HG03175 (cell line): ENCODE data around the gene TMEM45A.
"Not testable (repeated sequence)": the region's sequence is repeated elsewhere in the genome, so short reads cannot be mapped to it uniquely, and the experiment has no call there.

Experiments
- ATAC-seq: cut with Tn5 transposase; IDR thresholded peaks from one replicate; pipeline ENCODE4 v1.9.1; 2021; ENCODE audit warnings: mild to moderate bottlenecking, moderate library complexity; ENCODE audit not compliant: unreplicated experiment

The TMEM45A gene

GRCh38 chr3:100570811-100571210 lies 78.4 kb downstream of the TMEM45A start:
- no peak for ATAC-seq

- no peak for ATAC-seq
Observed at GRCh38 chr3:100574536-100574935, 82.1 kb downstream of the TMEM45A start.

GRCh38 chr3:100575704-100576103 lies 83.3 kb downstream of the TMEM45A start:
- no peak for ATAC-seq

GRCh38 chr3:100577382-100578008 lies 85.1 kb downstream of the TMEM45A start:
- no peak for ATAC-seq

GRCh38 chr3:100578646-100579045 lies 86.2 kb downstream of the TMEM45A start:
- no peak for ATAC-seq

- ATAC-seq = no peak
Observed at GRCh38 chr3:100580147-100580546, 87.7 kb downstream of the TMEM45A start.

- ATAC-seq = no peak
Observed at GRCh38 chr3:100581650-100582049, 89.2 kb downstream of the TMEM45A start.

- not testable (repeated sequence) for ATAC-seq
Observed at GRCh38 chr3:100582157-100582556, 89.7 kb downstream of the TMEM45A start.

- no peak for ATAC-seq
Observed at GRCh38 chr3:100584101-100584660, 91.8 kb downstream of the TMEM45A start.

GRCh38 chr3:100586832-100587231 lies 94.4 kb downstream of the TMEM45A start:
- ATAC-seq = no peak

- ATAC-seq = no peak
Observed at GRCh38 chr3:100588251-100588650, 95.8 kb downstream of the TMEM45A start.

GRCh38 chr3:100590114-100590839 lies 97.9 kb downstream of the TMEM45A start:
- peak; percentile 80 for ATAC-seq

- no peak for ATAC-seq
Observed at GRCh38 chr3:100590840-100591147, 98.4 kb downstream of the TMEM45A start.

GRCh38 chr3:100591411-100591810 lies 99.0 kb downstream of the TMEM45A start:
- ATAC-seq = no peak

- no peak for ATAC-seq
Observed at GRCh38 chr3:100600181-100601042, 108.0 kb downstream of the TMEM45A start.

GRCh38 chr3:100602506-100603444 lies 110.4 kb downstream of the TMEM45A start:
- ATAC-seq = peak; percentile 46

- peak; percentile 57 for ATAC-seq
Observed at GRCh38 chr3:100603469-100603868, 111.0 kb downstream of the TMEM45A start.

GRCh38 chr3:100605358-100605757 lies 112.9 kb downstream of the TMEM45A start:
- no peak for ATAC-seq

- ATAC-seq = peak; percentile 81
Observed at GRCh38 chr3:100606894-100607512, 114.6 kb downstream of the TMEM45A start.

GRCh38 chr3:100609305-100609704 lies 116.9 kb downstream of the TMEM45A start, which contains the start of gene ADGRG7:
Gene ADGRG7 (plus strand): TSS chr3:100609601. CDS start chr3:100609857, 256 bp downstream.
- no peak for ATAC-seq
